HL-60 (cell line): Measurements from ENCODE around the gene ZNF280B.
"Not testable (repeated sequence)": the region's sequence is repeated elsewhere in the genome, so short reads cannot be mapped to it uniquely, and the experiment has no call there.

Experiments
- DNase-seq, 2 experiments: peaks; one replicate each; pipeline ENCODE4 v3.0.0-alpha.2; 2010 to 2020; ENCODE audit warnings: low read depth in 1 of 2, low spot score in 1 of 2
- H3K27ac ChIP-seq: fragments of 250-450 bp; sonication (Bioruptor Pico); replicated peaks from 2 replicates; pipeline ENCODE4 v1.5.1; 2020; ENCODE audit warnings: mild to moderate bottlenecking, moderate library complexity
- H3K27me3 ChIP-seq: fragments of 250-450 bp; sonication (Bioruptor Pico); 2 replicates; pipeline ENCODE4 v1.5.1; 2021; ENCODE audit warnings: mild to moderate bottlenecking, moderate library complexity; ENCODE audit not compliant: insufficient read depth, poor library complexity, severe bottlenecking
- H3K4me3 ChIP-seq: replicated peaks from 2 replicates; pipeline ENCODE4 v1.5.1; 2011; ENCODE audit warnings: mild to moderate bottlenecking, control low read depth, low read length; ENCODE audit not compliant: insufficient read depth
- CTCF ChIP-seq: IDR thresholded peaks from one replicate; pipeline ENCODE4 v1.5.1; 2011; ENCODE audit warnings: low read length, control low read depth, inconsistent platforms; ENCODE audit not compliant: insufficient read depth
- GABPA ChIP-seq: IDR thresholded peaks from 2 replicates; pipeline ENCODE4 v1.6.1; 2012; ENCODE audit warnings: low read depth
- POLR2AphosphoS5 ChIP-seq: IDR thresholded peaks from 2 replicates; pipeline ENCODE4 v1.6.1; 2012; ENCODE audit warnings: low read depth
- REST ChIP-seq: IDR thresholded peaks from 2 replicates; pipeline ENCODE4 v1.6.1; 2012; ENCODE audit warnings: low read depth; ENCODE audit not compliant: insufficient replicate concordance
- SPI1 ChIP-seq: IDR thresholded peaks from 2 replicates; pipeline ENCODE4 v1.6.1; 2012; ENCODE audit warnings: low read depth, mild to moderate bottlenecking, borderline replicate concordance

Gene ZNF280B

DNA sequence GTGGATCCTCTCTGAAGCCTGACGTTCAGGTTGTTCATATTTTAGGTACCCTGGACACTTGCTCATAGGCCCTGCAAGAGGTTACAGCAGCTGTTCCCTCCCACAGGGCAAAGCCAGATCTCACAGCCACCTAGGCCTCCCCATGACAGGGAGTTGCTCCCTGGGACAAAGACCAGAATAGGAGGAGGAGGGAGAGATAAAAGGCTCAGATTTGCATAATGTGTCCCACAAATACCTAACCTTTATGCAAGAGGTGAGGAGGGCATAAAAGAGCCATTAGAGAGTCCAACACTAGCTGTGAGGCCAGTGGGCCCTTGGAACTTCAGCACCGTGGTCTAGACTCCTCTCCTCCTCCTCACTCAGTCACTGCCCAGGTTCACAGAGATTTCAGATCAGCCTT is 33.8 kb downstream of the ZNF280B start:
- TF ChIP-seq REST (no peak), CTCF (no peak), SPI1 (no peak), GABPA (no peak), POLR2AphosphoS5 (no peak)
- no peak for DNase-seq
- no peak overlapping the region for H3K27ac ChIP-seq
- no peaks in the 10 kb centered on the region for H3K27me3 ChIP-seq
- H3K4me3 ChIP-seq, result no peak overlapping the region

- H3K27ac ChIP-seq, H3K4me3 ChIP-seq, DNase-seq, H3K27me3 ChIP-seq: not testable (repeated sequence)
These were observed 37.4 kb downstream of the ZNF280B start for GRCh38 chr22:22471104-22471503.

DNA sequence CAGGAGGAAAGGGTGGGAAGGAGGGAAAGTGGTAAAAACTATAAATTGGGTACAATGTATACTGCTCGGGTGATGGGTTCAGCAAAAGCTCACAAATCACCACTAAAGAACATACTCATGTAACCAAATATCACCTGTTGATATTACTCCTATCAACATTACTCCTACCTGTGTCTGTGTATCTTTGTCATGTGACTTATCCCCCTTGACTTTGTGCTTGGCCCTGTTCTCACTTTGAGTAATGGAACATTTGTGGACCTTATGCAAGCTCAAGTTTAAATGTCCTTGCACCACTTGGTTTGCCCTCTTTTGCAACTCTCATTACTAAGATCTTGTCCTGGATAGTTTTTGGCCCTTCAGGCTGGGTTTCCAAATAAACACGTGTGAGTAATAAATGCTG is 39.0 kb downstream of the ZNF280B start:
- Histone ChIP-seq H3K27me3 (no peaks in the 10 kb centered on the region), H3K4me3 (no peak overlapping the region), H3K27ac (no peak overlapping the region)
- no peak for TF ChIP-seq SPI1
- no peak for TF ChIP-seq GABPA
- no peak for TF ChIP-seq POLR2AphosphoS5
- TF ChIP-seq CTCF, result no peak
- TF ChIP-seq REST, result no peak
- no peak for DNase-seq

DNA sequence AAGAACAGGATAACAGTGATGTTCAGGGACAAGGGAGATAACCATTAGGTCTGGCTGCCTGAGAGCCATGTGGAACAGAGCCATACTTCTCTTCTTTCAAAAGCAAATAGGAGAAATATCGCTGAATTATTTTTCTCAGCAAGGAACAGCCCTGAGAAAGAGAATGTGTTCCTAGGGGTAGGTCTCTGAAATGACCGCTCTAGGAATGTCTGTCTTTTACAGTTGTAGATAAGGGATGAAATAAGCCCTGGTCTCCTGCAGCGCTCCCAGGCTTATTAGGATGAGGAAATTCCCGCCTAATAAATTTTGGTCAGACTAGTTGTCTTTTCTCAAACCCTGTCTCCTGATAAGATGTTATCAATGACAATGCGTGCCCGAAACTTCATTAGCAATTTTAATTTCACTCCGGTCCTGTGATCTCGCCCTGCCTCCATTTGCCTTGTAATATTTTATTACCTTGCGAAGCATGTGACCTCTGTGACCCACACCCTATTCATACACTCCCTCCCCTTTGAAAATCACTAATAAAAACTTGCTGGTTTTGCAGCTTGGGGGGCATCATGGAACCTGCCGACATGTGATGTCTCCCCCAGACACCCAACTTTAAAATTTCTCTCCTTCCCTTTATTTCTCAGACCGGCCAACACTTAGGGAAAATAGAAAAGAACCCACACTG is 39.6 kb downstream of the ZNF280B start:
- H3K4me3 ChIP-seq, H3K27ac ChIP-seq, DNase-seq, H3K27me3 ChIP-seq: not testable (repeated sequence)

DNA sequence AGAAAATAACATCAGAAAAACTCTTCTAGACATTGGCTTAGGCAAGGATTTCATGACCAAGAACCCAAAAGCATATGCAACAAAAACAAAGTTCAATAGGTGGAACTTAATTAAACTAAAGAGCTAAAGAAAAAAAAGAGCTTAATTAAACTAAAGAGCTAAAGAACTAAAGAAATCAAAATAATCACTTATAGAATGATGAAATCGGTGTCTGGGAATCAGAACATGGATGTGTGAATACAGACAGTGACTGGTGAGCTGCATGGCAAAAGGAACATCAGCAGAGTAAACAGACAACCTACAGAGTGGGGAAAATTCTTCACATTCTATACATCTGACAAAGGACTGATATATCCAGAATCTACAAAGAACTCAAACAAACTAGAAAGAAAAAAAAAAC is 41.4 kb downstream of the ZNF280B start:
- no peak for DNase-seq
- no peak overlapping the region for H3K27ac ChIP-seq
- H3K27me3 ChIP-seq, result no peaks in the 10 kb centered on the region
- H3K4me3 ChIP-seq, result no peak overlapping the region
- TF ChIP-seq REST (no peak), GABPA (no peak), CTCF (no peak), POLR2AphosphoS5 (no peak), SPI1 (no peak)
